DND-41 (cell line): ENCODE measurements around the gene ADAMTSL2.
A peak's percentile ranks its signal among the peaks of the same experiment; 100 is the strongest.

Experiments used
- EZH2 ChIP-seq: IDR thresholded peaks from 3 replicates; pipeline ENCODE4 v1.6.1; 2012; ENCODE audit warnings: borderline replicate concordance, low read depth, mild to moderate bottlenecking, moderate library complexity, low read length, inconsistent platforms; ENCODE audit not compliant: severe bottlenecking
- TF ChIP-seq, protein P1 (sequence below): IDR thresholded peaks from 2 replicates; pipeline ENCODE4 v1.5.1; 2012; ENCODE audit warnings: borderline replicate concordance, low read length, moderate library complexity, mild to moderate bottlenecking; ENCODE audit not compliant: poor library complexity, severe bottlenecking; ENCODE audit errors: extremely low read depth

DNA sequence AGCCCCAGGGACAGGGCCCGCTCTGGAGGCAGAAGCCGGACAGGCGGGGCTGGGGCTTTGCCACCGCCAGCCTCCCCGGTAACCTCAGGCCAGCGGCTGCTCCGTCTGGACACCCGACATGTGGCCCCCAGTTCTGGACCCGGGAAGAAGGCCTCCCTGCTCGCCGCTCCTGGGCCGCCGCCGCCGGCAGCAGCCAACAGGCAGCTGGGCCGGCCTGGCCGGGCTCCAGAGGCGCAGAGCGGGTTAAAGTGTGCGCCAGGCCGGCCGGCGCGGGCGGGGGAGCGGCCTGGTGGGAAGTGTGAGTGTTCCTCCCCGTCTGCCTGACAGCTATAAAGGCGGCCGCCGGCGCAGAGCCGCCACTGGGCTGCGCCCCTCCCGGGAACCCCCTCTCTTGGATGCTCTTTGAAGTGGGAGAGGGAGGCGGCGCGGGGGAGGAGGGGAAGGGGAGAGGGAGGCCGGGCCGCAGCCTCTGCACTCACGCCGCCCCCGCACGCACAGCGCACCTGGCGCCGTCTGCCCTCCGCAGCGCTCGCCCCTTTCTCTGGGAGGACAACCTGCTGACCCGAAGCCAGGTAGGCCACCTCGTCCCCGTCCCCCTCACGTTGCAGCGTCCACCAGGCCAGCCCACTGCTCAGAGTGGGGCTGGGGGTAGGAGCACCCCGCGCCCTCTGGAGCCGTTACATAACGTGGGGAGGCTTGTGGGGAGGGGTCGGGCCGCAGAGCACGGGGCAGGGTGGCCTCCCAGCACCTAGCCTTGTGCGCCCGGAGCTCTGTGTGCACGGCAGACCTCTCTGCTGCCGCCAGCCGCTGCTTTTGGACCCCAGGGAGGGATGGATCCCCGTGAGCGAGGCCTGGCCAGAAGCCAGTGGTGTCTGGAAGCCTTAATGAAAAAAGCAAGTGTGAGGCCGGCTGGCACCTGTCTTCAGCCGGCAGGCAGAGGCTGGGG lies at the start of gene ADAMTSL2:
- TF ChIP-seq, protein P1, sequence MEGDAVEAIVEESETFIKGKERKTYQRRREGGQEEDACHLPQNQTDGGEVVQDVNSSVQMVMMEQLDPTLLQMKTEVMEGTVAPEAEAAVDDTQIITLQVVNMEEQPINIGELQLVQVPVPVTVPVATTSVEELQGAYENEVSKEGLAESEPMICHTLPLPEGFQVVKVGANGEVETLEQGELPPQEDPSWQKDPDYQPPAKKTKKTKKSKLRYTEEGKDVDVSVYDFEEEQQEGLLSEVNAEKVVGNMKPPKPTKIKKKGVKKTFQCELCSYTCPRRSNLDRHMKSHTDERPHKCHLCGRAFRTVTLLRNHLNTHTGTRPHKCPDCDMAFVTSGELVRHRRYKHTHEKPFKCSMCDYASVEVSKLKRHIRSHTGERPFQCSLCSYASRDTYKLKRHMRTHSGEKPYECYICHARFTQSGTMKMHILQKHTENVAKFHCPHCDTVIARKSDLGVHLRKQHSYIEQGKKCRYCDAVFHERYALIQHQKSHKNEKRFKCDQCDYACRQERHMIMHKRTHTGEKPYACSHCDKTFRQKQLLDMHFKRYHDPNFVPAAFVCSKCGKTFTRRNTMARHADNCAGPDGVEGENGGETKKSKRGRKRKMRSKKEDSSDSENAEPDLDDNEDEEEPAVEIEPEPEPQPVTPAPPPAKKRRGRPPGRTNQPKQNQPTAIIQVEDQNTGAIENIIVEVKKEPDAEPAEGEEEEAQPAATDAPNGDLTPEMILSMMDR = no peak
- peak; percentile 47 for TF ChIP-seq EZH2
